SH-SY5Y (cell line): ENCODE results near the gene DLGAP4.

Experiments used
- GATA2 ChIP-seq: IDR thresholded peaks from 2 replicates; pipeline ENCODE4 v1.6.1; 2011; ENCODE audit warnings: mild to moderate bottlenecking, low read depth, low read length
- GATA3 ChIP-seq: IDR thresholded peaks from 2 replicates; pipeline ENCODE4 v1.6.1; 2011; ENCODE audit warnings: low read depth, mild to moderate bottlenecking, low read length, moderate library complexity

- no peak for TF ChIP-seq GATA2
- TF ChIP-seq GATA3: no peak
Measured at GRCh38 chr20:36565520-36565919, 259.4 kb downstream of the DLGAP4 start.
